ENCODE data around the gene ARHGAP4.

The ARHGAP4 gene

GRCh38 chrX:153951683-153952372, 25.8 kb upstream of the ARHGAP4 start:
- H3K9ac ChIP-seq (ENCODE audit: low read length), result no peak overlapping the region
- no peaks in the 10 kb centered on the region for H3K27me3 ChIP-seq (ENCODE audit: control insufficient read depth, insufficient read depth, low read length)
- H3K4me1 ChIP-seq (ENCODE audit: control insufficient read depth, low read depth, low read length), result no peaks in the 10 kb centered on the region
- H3K27ac ChIP-seq (ENCODE audit: low read length), result no peak overlapping the region
- no peak overlapping the region for H3K4me3 ChIP-seq (ENCODE audit: low read length)
- H3K36me3 ChIP-seq (ENCODE audit: control insufficient read depth, low read depth, low read length), result peaks cover 59% of the 10 kb centered on the region
- no peaks in the 10 kb centered on the region for H3K9me3 ChIP-seq (ENCODE audit: control insufficient read depth, low read depth, low read length)

- Histone ChIP-seq H3K9ac (ENCODE audit: low read length) (no peak overlapping the region), H3K9me3 (ENCODE audit: control insufficient read depth, low read depth, low read length) (no peaks in the 10 kb centered on the region), H3K4me3 (ENCODE audit: low read length) (no peak overlapping the region), H3K27ac (ENCODE audit: low read length) (no peak overlapping the region), H3K4me1 (ENCODE audit: control insufficient read depth, low read depth, low read length) (no peaks in the 10 kb centered on the region), H3K36me3 (ENCODE audit: control insufficient read depth, low read depth, low read length) (peaks cover 43% of the 10 kb centered on the region), H3K27me3 (ENCODE audit: control insufficient read depth, insufficient read depth, low read length) (no peaks in the 10 kb centered on the region)
These were observed 24.1 kb upstream of the ARHGAP4 start for GRCh38 chrX:153950127-153950526.

- no peak overlapping the region for H3K9ac ChIP-seq (ENCODE audit: low read length)
- H3K27ac ChIP-seq (ENCODE audit: low read length), result no peak overlapping the region
- no peaks in the 10 kb centered on the region for H3K27me3 ChIP-seq (ENCODE audit: control insufficient read depth, insufficient read depth, low read length)
- H3K9me3 ChIP-seq (ENCODE audit: control insufficient read depth, low read depth, low read length), result no peaks in the 10 kb centered on the region
- H3K4me1 ChIP-seq (ENCODE audit: control insufficient read depth, low read depth, low read length), result no peaks in the 10 kb centered on the region
- H3K4me3 ChIP-seq (ENCODE audit: low read length), result no peak overlapping the region
- peaks cover 39% of the 10 kb centered on the region for H3K36me3 ChIP-seq (ENCODE audit: control insufficient read depth, low read depth, low read length)
These were observed 23.1 kb upstream of the ARHGAP4 start for GRCh38 chrX:153948847-153949805.

- Histone ChIP-seq H3K4me3 (ENCODE audit: low read length) (no peak overlapping the region), H3K9ac (ENCODE audit: low read length) (no peak overlapping the region), H3K27ac (ENCODE audit: low read length) (no peak overlapping the region), H3K27me3 (ENCODE audit: control insufficient read depth, insufficient read depth, low read length) (no peaks in the 10 kb centered on the region), H3K4me1 (ENCODE audit: control insufficient read depth, low read depth, low read length) (no peaks in the 10 kb centered on the region), H3K36me3 (ENCODE audit: control insufficient read depth, low read depth, low read length) (peaks cover 38% of the 10 kb centered on the region), H3K9me3 (ENCODE audit: control insufficient read depth, low read depth, low read length) (no peaks in the 10 kb centered on the region)
These were observed 22.0 kb upstream of the ARHGAP4 start for GRCh38 chrX:153948002-153948466.

- no peaks in the 10 kb centered on the region for H3K9me3 ChIP-seq (ENCODE audit: control insufficient read depth, low read depth, low read length)
- H3K36me3 ChIP-seq (ENCODE audit: control insufficient read depth, low read depth, low read length), result peaks cover 29% of the 10 kb centered on the region
- no peaks in the 10 kb centered on the region for H3K27me3 ChIP-seq (ENCODE audit: control insufficient read depth, insufficient read depth, low read length)
- H3K9ac ChIP-seq (ENCODE audit: low read length), result no peak overlapping the region
- no peak overlapping the region for H3K4me3 ChIP-seq (ENCODE audit: low read length)
- no peaks in the 10 kb centered on the region for H3K4me1 ChIP-seq (ENCODE audit: control insufficient read depth, low read depth, low read length)
- H3K27ac ChIP-seq (ENCODE audit: low read length), result no peak overlapping the region
These were observed 21.1 kb upstream of the ARHGAP4 start for GRCh38 chrX:153947009-153947769.

GRCh38 chrX:153945956-153946943, 20.2 kb upstream of the ARHGAP4 start:
- Histone ChIP-seq H3K9me3 (ENCODE audit: control insufficient read depth, low read depth, low read length) (no peaks in the 10 kb centered on the region), H3K27me3 (ENCODE audit: control insufficient read depth, insufficient read depth, low read length) (no peaks in the 10 kb centered on the region), H3K4me3 (ENCODE audit: low read length) (no peak overlapping the region), H3K9ac (ENCODE audit: low read length) (no peak overlapping the region), H3K27ac (ENCODE audit: low read length) (no peak overlapping the region), H3K36me3 (ENCODE audit: control insufficient read depth, low read depth, low read length) (peaks cover 20% of the 10 kb centered on the region), H3K4me1 (ENCODE audit: control insufficient read depth, low read depth, low read length) (peaks cover 1% of the 10 kb centered on the region)

- no peaks in the 10 kb centered on the region for H3K27me3 ChIP-seq (ENCODE audit: control insufficient read depth, insufficient read depth, low read length)
- H3K4me3 ChIP-seq (ENCODE audit: low read length), result no peak overlapping the region
- peaks cover 2% of the 10 kb centered on the region for H3K4me1 ChIP-seq (ENCODE audit: control insufficient read depth, low read depth, low read length)
- peaks cover 6% of the 10 kb centered on the region for H3K36me3 ChIP-seq (ENCODE audit: control insufficient read depth, low read depth, low read length)
- no peak overlapping the region for H3K9ac ChIP-seq (ENCODE audit: low read length)
- no peaks in the 10 kb centered on the region for H3K9me3 ChIP-seq (ENCODE audit: control insufficient read depth, low read depth, low read length)
- H3K27ac ChIP-seq (ENCODE audit: low read length), result no peak overlapping the region
These were observed 18.7 kb upstream of the ARHGAP4 start for GRCh38 chrX:153944800-153945150.

GRCh38 chrX:153944140-153944799, 18.2 kb upstream of the ARHGAP4 start, which contains the start of gene RENBP:
TSS of gene RENBP (minus strand) at chrX:153944643. CDS start at chrX:153944610, 33 bp downstream.
- Histone ChIP-seq H3K27me3 (ENCODE audit: control insufficient read depth, insufficient read depth, low read length) (no peaks in the 10 kb centered on the region), H3K4me3 (ENCODE audit: low read length) (peak within 1 kb of the TSS; percentile 7), H3K9me3 (ENCODE audit: control insufficient read depth, low read depth, low read length) (no peaks in the 10 kb centered on the region), H3K27ac (ENCODE audit: low read length) (no peak within 1 kb of the TSS), H3K36me3 (ENCODE audit: control insufficient read depth, low read depth, low read length) (peaks cover under 1% of the 10 kb centered on the region), H3K4me1 (ENCODE audit: control insufficient read depth, low read depth, low read length) (peaks cover 2% of the 10 kb centered on the region), H3K9ac (ENCODE audit: low read length) (no peak within 1 kb of the TSS)

GRCh38 chrX:153941336-153942252, 15.5 kb upstream of the ARHGAP4 start:
- Histone ChIP-seq H3K9ac (ENCODE audit: low read length) (no peak overlapping the region), H3K36me3 (ENCODE audit: control insufficient read depth, low read depth, low read length) (no peaks in the 10 kb centered on the region), H3K27me3 (ENCODE audit: control insufficient read depth, insufficient read depth, low read length) (no peaks in the 10 kb centered on the region), H3K4me3 (ENCODE audit: low read length) (no peak overlapping the region), H3K4me1 (ENCODE audit: control insufficient read depth, low read depth, low read length) (peaks cover 2% of the 10 kb centered on the region), H3K27ac (ENCODE audit: low read length) (no peak overlapping the region), H3K9me3 (ENCODE audit: control insufficient read depth, low read depth, low read length) (no peaks in the 10 kb centered on the region)

Data from iPS-18a (cell line).